Measurements from ENCODE around the gene EVPL. TPM values are rescaled to one million over a fixed set of nuclear protein-coding genes. Genes with fewer than 3 reads are reported as not detected.
A peak's percentile ranks its signal among the peaks of the same experiment; 100 is the strongest.

Gene EVPL
- polyA plus RNA-seq, 1 donor (not counting 4 experiments of a cell fraction or from before 2014, with no cell fraction given): 7.6 TPM

- peak overlapping the region; percentile 99 for H3K4me2 ChIP-seq (ENCODE audit: control insufficient read depth, extremely low read depth, insufficient read depth, low read depth, low read length)
- H2AFZ ChIP-seq (ENCODE audit: control insufficient read depth, low read length): no peak overlapping the region
- dilution Hi-C loops (cut with MboI; ENCODE audit: extremely low pct_ligation_motif_present, low sequenced_read_pairs): no loop called here
- no peaks in the 10 kb centered on the region for H3K9me3 ChIP-seq (ENCODE audit: control insufficient read depth, low read depth, low read length)
- peak overlapping the region; percentile 99 for H3K27ac ChIP-seq (ENCODE audit: control insufficient read depth, insufficient read depth, low read length)
- no peaks in the 10 kb centered on the region for H4K20me1 ChIP-seq (ENCODE audit: control insufficient read depth, extremely low read depth, insufficient read depth, low read length)
- TF ChIP-seq EZH2 (IDR thresholded peaks at IDR 0.05; ENCODE audit: low read length): no peak
- no peak for TF ChIP-seq CTCF (optimal IDR thresholded peaks at IDR 0.05 in 1 of 3, IDR thresholded peaks at IDR 0.05 in 1 of 3, conservative IDR thresholded peaks at IDR 0.05 in 1 of 3; ENCODE audit: extremely low read depth in 1 of 3, insufficient read depth in 2 of 3, low read length in 3 of 3)
- H3K79me2 ChIP-seq (ENCODE audit: control insufficient read depth, insufficient read depth, low read length): peaks cover 7% of the 10 kb centered on the region
- DNase-seq (ENCODE audit: low read depth, low spot score) (peak; percentile 38), FAIRE-seq (peak; percentile 20)
- peaks cover 3% of the 10 kb centered on the region for H3K9me1 ChIP-seq (ENCODE audit: control insufficient read depth, extremely low read depth, insufficient read depth, low read length)
- peaks cover 27% of the 10 kb centered on the region for H3K4me1 ChIP-seq (ENCODE audit: control insufficient read depth, extremely low read depth, insufficient read depth, low read length)
- peaks cover 19 to 46% of the 10 kb centered on the region in 2 experiments for H3K36me3 ChIP-seq (ENCODE audit: control insufficient read depth in 2 of 2, extremely low read depth in 1 of 2, insufficient read depth in 2 of 2, low read length in 2 of 2)
- peak overlapping the region; percentile 11 to 72 (median 55) for H3K4me3 ChIP-seq (ENCODE audit: control insufficient read depth in 2 of 3, extremely low read depth in 1 of 3, insufficient read depth in 2 of 3, low read depth in 1 of 3, low read length in 3 of 3)
- peak overlapping the region; percentile 81 for H3K9ac ChIP-seq (ENCODE audit: control insufficient read depth, extremely low read depth, insufficient read depth, low read length)
- H3K27me3 ChIP-seq (ENCODE audit: control insufficient read depth, extremely low read depth, insufficient read depth, low read length): no peaks in the 10 kb centered on the region
These were observed 26.4 kb upstream of the EVPL start for GRCh38 chr17:76053246-76054111.

GRCh38 chr17:76051561-76051960 is 24.5 kb upstream of the EVPL start:
- DNase-seq (ENCODE audit: low read depth, low spot score) (no peak), FAIRE-seq (no peak)
- no peak overlapping the region for H3K4me3 ChIP-seq (ENCODE audit: control insufficient read depth in 2 of 3, extremely low read depth in 1 of 3, insufficient read depth in 2 of 3, low read depth in 1 of 3, low read length in 3 of 3)
- dilution Hi-C loops (cut with MboI; ENCODE audit: extremely low pct_ligation_motif_present, low sequenced_read_pairs): no loop called here
- H4K20me1 ChIP-seq (ENCODE audit: control insufficient read depth, extremely low read depth, insufficient read depth, low read length): no peaks in the 10 kb centered on the region
- H3K36me3 ChIP-seq (ENCODE audit: control insufficient read depth in 2 of 2, extremely low read depth in 1 of 2, insufficient read depth in 2 of 2, low read length in 2 of 2): peaks cover 23 to 47% of the 10 kb centered on the region in 2 experiments
- H3K27ac ChIP-seq (ENCODE audit: control insufficient read depth, insufficient read depth, low read length): no peak overlapping the region
- no peak overlapping the region for H2AFZ ChIP-seq (ENCODE audit: control insufficient read depth, low read length)
- peaks cover 3% of the 10 kb centered on the region for H3K9me1 ChIP-seq (ENCODE audit: control insufficient read depth, extremely low read depth, insufficient read depth, low read length)
- H3K9me3 ChIP-seq (ENCODE audit: control insufficient read depth, low read depth, low read length): no peaks in the 10 kb centered on the region
- H3K4me2 ChIP-seq (ENCODE audit: control insufficient read depth, extremely low read depth, insufficient read depth, low read depth, low read length): no peak overlapping the region
- peaks cover 7% of the 10 kb centered on the region for H3K79me2 ChIP-seq (ENCODE audit: control insufficient read depth, insufficient read depth, low read length)
- H3K27me3 ChIP-seq (ENCODE audit: control insufficient read depth, extremely low read depth, insufficient read depth, low read length): no peaks in the 10 kb centered on the region
- TF ChIP-seq CTCF (optimal IDR thresholded peaks at IDR 0.05 in 1 of 3, IDR thresholded peaks at IDR 0.05 in 1 of 3, conservative IDR thresholded peaks at IDR 0.05 in 1 of 3; ENCODE audit: extremely low read depth in 1 of 3, insufficient read depth in 2 of 3, low read length in 3 of 3): no peak
- no peak for TF ChIP-seq EZH2 (IDR thresholded peaks at IDR 0.05; ENCODE audit: low read length)
- H3K4me1 ChIP-seq (ENCODE audit: control insufficient read depth, extremely low read depth, insufficient read depth, low read length): peaks cover 27% of the 10 kb centered on the region
- H3K9ac ChIP-seq (ENCODE audit: control insufficient read depth, extremely low read depth, insufficient read depth, low read length): no peak overlapping the region
